ENCODE results near the gene FILIP1.
"Not testable (repeated sequence)": the region's sequence is repeated elsewhere in the genome, so short reads cannot be mapped to it uniquely, and the experiment has no call there.

GRCh38 chr6:75441883-75442282, 51.7 kb downstream of the FILIP1 start:
- TF ChIP-seq CTCF (conservative IDR thresholded peaks at IDR 0.05; ENCODE audit: low read length); EZH2phosphoT487 (IDR thresholded peaks at IDR 0.05; ENCODE audit: borderline replicate concordance, low read depth, low read length): not testable (repeated sequence)

All from OCI-LY7 (cell line).